Measurements from ENCODE around the gene RTBDN. TPM values are rescaled to one million over a fixed set of nuclear protein-coding genes. Genes with fewer than 3 reads are reported as not detected.
"Not testable (repeated sequence)": the region's sequence is repeated elsewhere in the genome, so short reads cannot be mapped to it uniquely, and the experiment has no call there.

The RTBDN gene
- total RNA-seq, 1 experiment from 2014 or later, result 25.1 TPM

- ChIA-PET RAD21 (ENCODE audit: low non-redundant PET in 1 of 2, low total read pairs in 2 of 2, uncharacterized antibody in 2 of 2, unreplicated experiment in 2 of 2) (interaction anchor here (1.0 to 1.6 kb wide), 2 partner anchors 73 to 80 kb away, joined by 3 to 5 read pairs; no protein-coding TSS in a partner anchor), CTCF (interaction anchor here (0.7 to 2.3 kb wide), 14 partner anchors 9 to 89 kb away, joined by 3 to 34 read pairs (median 5); partner anchors contain the start of gene RTBDN)
- H3K36me3 ChIP-seq (ENCODE audit: control insufficient read depth in 1 of 2, insufficient read depth in 2 of 2, low read length in 2 of 2), result peaks cover 5 to 11% of the 10 kb centered on the region in 2 experiments; a peak in 1 of 4 replicates
- H3K4me1 ChIP-seq (ENCODE audit: control insufficient read depth in 1 of 2, insufficient read depth in 2 of 2, low read length in 2 of 2), result peaks cover 4 to 18% of the 10 kb centered on the region in 2 experiments; a peak in 3 of 4 replicates
- DNase-seq (ENCODE audit: low read depth, low spot score); H3K27ac ChIP-seq (ENCODE audit: low read depth, low read length); BruUV-seq (replicated peaks); H3K9ac ChIP-seq (ENCODE audit: low read length); H4K20me1 ChIP-seq (ENCODE audit: insufficient read depth); H3K9me3 ChIP-seq (ENCODE audit: control insufficient read depth in 1 of 2, insufficient read depth in 1 of 2, low read depth in 1 of 2, low read length in 2 of 2); H3K27me3 ChIP-seq (ENCODE audit: insufficient read depth, low read length); H3K9me2 ChIP-seq (ENCODE audit: insufficient read depth); H2AFZ ChIP-seq (ENCODE audit: low read depth, low read length, poor library complexity, severe bottlenecking); ATAC-seq; H3K4me3 ChIP-seq (replicated peaks in 1 of 2; ENCODE audit: low read depth in 1 of 2, low read length in 2 of 2); POLR2A ChIA-PET; H3K4me2 ChIP-seq (ENCODE audit: low read length): not testable (repeated sequence)
- intact Hi-C loops (cut with micrococcal nuclease), result loop anchor here (5.0 kb wide), 1 partner anchor 69 kb away; the partner anchor contains the start of gene HOOK2
- peaks cover 14% of the 10 kb centered on the region; the same call in 1 of the 2 replicates for H3K79me2 ChIP-seq (ENCODE audit: insufficient read depth, low read length)
Observed at GRCh38 chr19:12846613-12847012, 12.2 kb upstream of the RTBDN start.

DNA sequence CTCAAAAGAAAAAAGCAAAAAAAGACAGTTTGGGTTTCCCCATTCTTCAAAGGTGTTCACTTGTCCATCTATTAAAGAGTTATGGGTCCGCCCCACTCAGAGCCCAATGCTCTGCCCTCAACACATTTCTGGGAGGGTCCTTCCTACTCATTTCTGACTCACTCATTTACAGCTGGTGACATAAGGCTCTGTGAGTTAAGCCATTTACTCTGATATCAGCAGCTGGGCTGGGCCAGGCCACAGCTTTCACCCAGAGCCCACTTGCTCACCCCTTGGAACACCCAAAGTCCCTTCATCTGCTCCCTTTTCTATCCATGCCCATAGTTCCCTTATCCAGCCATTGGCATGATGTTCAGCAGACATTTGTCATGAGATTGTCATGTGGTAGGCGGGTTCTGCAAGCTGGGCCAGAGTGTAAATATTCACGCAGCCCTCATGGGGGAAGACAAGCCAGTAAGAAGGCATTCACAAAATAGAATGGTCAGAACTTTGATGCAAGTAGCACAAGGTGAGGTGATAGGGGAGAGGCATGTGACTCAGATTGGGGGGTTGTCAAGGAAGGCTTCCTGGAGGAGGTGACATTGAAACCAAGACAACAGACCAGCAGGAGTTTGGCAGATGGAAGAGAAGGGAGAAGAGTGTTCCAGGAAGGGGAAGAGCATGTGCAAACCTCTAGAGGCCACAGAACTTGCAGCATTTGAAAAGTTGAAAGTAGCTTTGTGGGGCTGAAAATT lies 9.8 kb upstream of the RTBDN start:
- peaks cover 5 to 11% of the 10 kb centered on the region in 2 experiments; a peak in 1 of 4 replicates for H3K36me3 ChIP-seq (ENCODE audit: control insufficient read depth in 1 of 2, insufficient read depth in 2 of 2, low read length in 2 of 2)
- H3K9me2 ChIP-seq (ENCODE audit: insufficient read depth), result no peaks in the 10 kb centered on the region
- ATAC-seq, result no peak
- H2AFZ ChIP-seq (ENCODE audit: low read depth, low read length, poor library complexity, severe bottlenecking), result no peak overlapping the region
- no peak overlapping the region for H3K9ac ChIP-seq (ENCODE audit: low read length)
- ChIA-PET RAD21 (ENCODE audit: low non-redundant PET in 1 of 2, low total read pairs in 2 of 2, uncharacterized antibody in 2 of 2, unreplicated experiment in 2 of 2) (no interaction called here), CTCF (interaction anchor here (0.6 to 1.3 kb wide), 3 partner anchors 68 to 84 kb away, joined by 3 to 4 read pairs (median 3); no protein-coding TSS in a partner anchor), POLR2A (no interaction called here)
- peaks cover 32% of the 10 kb centered on the region; the same call in 1 of the 2 replicates for H3K79me2 ChIP-seq (ENCODE audit: insufficient read depth, low read length)
- H3K4me3 ChIP-seq (replicated peaks in 1 of 2; ENCODE audit: low read depth in 1 of 2, low read length in 2 of 2), result no peak overlapping the region
- peaks cover 14 to 38% of the 10 kb centered on the region in 2 experiments; a peak in 3 of 4 replicates for H3K4me1 ChIP-seq (ENCODE audit: control insufficient read depth in 1 of 2, insufficient read depth in 2 of 2, low read length in 2 of 2)
- H3K27ac ChIP-seq (ENCODE audit: low read depth, low read length), result no peak overlapping the region
- intact Hi-C loops (cut with micrococcal nuclease), result no loop called here
- no peak for TF ChIP-seq TCF7L2 (IDR thresholded peaks at IDR 0.05; ENCODE audit: borderline replicate concordance, extremely low read depth, insufficient read depth, insufficient read length)
- TF ChIP-seq SP1 (IDR thresholded peaks at IDR 0.05; ENCODE audit: low read depth), result no peak
- no peak for TF ChIP-seq JUND (IDR thresholded peaks at IDR 0.05)
- no peak for TF ChIP-seq FOSL1 (IDR thresholded peaks at IDR 0.05; ENCODE audit: low read depth)
- TF ChIP-seq ZBTB33 (IDR thresholded peaks at IDR 0.05; ENCODE audit: extremely low read depth, insufficient replicate concordance, low read length), result no peak
- TF ChIP-seq CEBPB (IDR thresholded peaks at IDR 0.05; ENCODE audit: low read depth), result no peak
- TF ChIP-seq ZFX (IDR thresholded peaks at IDR 0.05), result no peak
- no peak for TF ChIP-seq ATF3 (IDR thresholded peaks at IDR 0.05)
- TF ChIP-seq POLR2A (IDR thresholded peaks at IDR 0.05; ENCODE audit: borderline replicate concordance, extremely low read depth, insufficient read depth, insufficient read length), result no peak
- TF ChIP-seq REST (IDR thresholded peaks at IDR 0.05; ENCODE audit: low read depth), result no peak
- TF ChIP-seq, protein P1, sequence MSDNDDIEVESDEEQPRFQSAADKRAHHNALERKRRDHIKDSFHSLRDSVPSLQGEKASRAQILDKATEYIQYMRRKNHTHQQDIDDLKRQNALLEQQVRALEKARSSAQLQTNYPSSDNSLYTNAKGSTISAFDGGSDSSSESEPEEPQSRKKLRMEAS (IDR thresholded peaks at IDR 0.05), result no peak
- no peak for TF ChIP-seq SIN3A (IDR thresholded peaks at IDR 0.05; ENCODE audit: low read depth)
- no peaks in the 10 kb centered on the region for H3K27me3 ChIP-seq (ENCODE audit: insufficient read depth, low read length)
- no peak for DNase-seq (ENCODE audit: low read depth, low spot score)
- no peaks in the 10 kb centered on the region for H3K9me3 ChIP-seq (ENCODE audit: control insufficient read depth in 1 of 2, insufficient read depth in 1 of 2, low read depth in 1 of 2, low read length in 2 of 2)
- no peaks in the 10 kb centered on the region for H4K20me1 ChIP-seq (ENCODE audit: insufficient read depth)
- no TSS peak for BruUV-seq (replicated peaks)
- H3K4me2 ChIP-seq (ENCODE audit: low read length), result no peak overlapping the region

All from HCT116 (cell line).